Jurkat, Clone E6-1 (cell line): ENCODE measurements around the gene RIMS4.
A peak's percentile ranks its signal among the peaks of the same experiment; 100 is the strongest.

ENCODE experiments used
- DNase-seq: peaks from one replicate; pipeline ENCODE4 v3.0.0-alpha.2; 2011; ENCODE audit warnings: low read depth, low spot score
- H3K4me3 ChIP-seq: 2 replicates; pipeline ENCODE4 v1.5.1; 2011; ENCODE audit warnings: mild to moderate bottlenecking, low read length, control low read depth, moderate library complexity

RIMS4 gene

DNA sequence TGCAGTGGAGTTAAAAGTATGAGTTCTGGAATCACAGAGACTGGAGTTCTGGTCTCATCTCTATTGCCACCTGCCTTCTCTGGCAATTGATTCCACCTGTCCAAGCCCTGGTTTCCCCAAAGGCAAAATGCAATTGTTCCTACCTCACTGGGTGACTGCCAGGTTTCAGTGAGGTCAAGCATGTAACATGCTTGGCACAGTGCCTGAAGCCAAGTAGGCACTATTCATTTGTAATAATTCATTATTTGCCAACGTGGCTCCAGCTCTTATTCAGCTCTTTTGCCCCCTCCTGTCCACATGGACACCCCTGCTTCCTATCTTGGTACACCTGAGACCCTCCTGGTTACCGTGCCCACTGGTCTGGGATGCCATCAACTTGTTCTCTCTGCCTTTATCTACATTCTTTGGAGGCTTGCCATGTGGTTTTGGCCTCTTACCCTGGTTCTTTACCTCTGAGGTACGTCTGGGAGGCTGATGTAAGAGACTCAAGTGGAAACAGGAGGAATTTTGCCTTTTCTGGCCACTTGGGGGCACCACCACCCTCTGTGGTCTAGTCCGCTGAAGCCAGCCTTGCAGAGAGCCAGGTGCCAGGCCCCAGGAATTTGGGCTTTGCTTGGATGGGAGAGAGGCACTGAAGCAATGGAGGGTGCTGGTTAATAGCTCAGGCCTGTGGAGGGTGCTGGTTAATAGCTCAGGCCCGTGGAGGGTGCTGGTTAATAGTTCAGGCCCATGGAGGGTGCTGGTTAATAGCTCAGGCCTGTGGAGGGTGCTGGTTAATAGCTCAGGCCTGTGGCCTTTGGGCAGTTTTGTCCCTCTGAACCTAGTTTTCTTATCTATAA is 63.0 kb downstream of the RIMS4 start:
- peak; percentile 54 for DNase-seq
- H3K4me3 ChIP-seq = no peak overlapping the region

DNA sequence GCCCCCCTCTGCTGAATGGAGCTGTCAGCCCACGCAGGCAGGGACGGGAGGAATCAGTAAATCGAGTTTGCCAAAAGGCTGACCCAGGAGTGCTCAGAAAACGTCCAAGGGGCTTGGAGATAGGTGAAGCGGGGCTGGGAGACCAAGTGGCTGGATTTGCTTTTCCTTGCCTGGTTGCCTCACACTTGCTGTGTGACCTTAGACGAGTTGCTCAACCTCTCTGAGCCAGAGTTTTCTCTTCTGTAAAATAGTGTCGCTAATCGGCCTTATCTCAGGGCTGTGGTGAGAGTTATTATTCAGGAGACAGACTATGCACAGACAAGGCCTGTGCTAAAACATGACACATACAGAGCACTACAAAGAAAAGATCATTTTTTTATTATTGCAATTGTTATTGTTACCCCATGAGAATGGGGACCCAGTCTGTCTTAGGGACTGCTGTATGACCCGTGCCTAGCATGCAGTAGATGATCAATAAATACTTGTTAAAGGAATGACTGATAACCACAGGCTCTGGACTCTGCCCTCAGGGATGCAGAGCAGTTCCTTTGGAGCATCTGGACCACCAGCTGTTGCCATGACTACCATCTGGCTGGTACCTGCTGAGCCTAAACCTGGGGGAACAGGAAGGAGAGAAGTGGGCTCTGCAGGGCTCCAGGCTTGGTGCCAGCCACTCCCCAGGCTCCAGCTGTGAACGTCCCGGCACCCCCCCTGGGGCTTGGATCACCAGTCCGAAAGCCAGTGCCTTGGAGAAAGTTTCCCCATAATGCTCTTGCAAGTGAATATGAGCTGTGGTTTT is 63.8 kb downstream of the RIMS4 start:
- DNase-seq = no peak
- H3K4me3 ChIP-seq = no peak overlapping the region

DNA sequence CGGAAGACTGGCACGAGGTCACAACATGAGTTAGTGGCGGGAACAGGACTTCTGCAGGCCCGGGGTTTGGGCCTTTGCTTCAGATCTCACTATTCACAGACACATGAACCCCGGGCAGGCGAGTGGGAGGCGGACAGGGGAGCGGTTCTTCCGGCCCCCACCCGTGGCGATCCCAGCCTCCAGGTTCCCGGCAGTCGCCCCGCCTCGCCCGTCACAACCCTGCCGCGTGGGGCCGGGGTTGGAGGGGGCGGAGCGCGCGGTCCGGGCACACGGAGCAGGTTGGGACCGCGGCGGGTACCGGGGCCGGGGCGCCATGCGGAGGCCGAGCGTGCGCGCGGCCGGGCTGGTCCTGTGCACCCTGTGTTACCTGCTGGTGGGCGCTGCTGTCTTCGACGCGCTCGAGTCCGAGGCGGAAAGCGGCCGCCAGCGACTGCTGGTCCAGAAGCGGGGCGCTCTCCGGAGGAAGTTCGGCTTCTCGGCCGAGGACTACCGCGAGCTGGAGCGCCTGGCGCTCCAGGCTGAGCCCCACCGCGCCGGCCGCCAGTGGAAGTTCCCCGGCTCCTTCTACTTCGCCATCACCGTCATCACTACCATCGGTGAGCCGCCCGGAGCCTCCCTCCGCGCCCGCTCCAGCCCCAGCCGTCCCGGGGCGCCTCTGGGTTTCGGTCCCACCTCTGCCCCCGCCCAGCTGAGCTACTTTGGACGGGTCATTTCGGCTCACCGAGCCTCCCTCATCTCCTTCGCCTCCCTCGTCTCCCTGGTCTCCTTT is 64.6 kb downstream of the RIMS4 start, which contains the start of gene KCNK15:
KCNK15 (plus strand) TSS at position 268 of the 769 bp plus-strand sequence; CDS start at position 314, 46 bp downstream.
- H3K4me3 ChIP-seq = no peak within 1 kb of the TSS
- no peak for DNase-seq

DNA sequence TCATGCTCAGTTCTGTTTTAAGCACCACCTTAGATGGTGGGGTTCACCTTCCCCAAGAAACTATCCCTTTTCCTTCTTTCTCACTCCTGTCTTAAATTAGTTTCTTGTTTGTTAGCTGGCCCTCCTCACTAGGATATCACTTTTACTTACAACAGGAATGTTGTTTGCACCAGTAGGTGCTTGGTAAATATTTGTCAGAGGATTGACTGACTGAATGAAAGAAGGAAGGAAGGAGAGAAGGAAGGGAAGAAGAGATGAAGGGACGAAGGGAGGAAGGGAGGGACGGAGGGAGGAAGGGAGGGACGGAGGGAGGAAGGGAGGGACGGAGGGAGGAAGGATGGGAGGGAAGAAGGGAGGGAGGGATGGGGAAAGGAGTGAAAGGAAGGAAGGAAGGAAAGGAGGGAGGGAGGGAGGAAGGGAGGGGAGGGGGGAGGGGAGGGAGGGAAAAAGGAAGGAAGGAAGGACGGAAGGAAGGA is 65.2 kb downstream of the RIMS4 start:
- DNase-seq = no peak
- no peak overlapping the region for H3K4me3 ChIP-seq

DNA sequence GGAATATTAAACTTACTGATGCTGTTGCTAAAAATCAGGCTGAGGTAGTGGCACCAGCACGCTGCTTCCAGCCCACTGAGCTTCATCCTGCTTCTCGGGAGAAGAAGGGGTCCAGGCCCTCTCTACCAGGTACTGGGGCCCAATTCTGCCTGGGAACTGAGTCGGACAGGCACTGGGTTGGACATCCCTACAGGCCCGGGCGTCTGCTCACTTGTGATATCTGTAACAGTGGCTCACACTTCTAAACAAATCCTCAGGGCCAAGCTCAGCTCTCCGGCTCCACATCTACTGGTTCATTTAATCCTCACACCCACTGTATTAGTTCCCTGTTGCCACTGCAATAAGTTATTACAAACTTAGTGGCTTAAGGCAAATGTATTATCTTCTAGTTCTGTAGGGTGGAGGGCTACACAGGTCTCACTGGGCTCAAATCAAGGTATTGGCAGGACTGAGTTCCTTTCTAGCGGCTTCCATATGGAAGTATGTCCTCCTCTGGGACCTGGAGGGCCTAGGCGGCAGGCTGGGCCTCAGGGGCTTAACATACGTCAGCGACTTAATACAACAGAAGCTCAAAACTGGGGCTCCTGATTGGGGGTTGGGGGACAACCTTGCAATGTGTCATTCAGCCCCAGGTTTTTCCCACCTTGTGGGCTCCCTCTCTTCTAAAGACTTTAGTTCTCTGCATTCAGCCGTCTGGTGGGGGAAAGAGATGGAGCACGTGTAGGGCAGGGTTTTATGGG is 66.3 kb downstream of the RIMS4 start:
- no peak overlapping the region for H3K4me3 ChIP-seq
- no peak for DNase-seq

DNA sequence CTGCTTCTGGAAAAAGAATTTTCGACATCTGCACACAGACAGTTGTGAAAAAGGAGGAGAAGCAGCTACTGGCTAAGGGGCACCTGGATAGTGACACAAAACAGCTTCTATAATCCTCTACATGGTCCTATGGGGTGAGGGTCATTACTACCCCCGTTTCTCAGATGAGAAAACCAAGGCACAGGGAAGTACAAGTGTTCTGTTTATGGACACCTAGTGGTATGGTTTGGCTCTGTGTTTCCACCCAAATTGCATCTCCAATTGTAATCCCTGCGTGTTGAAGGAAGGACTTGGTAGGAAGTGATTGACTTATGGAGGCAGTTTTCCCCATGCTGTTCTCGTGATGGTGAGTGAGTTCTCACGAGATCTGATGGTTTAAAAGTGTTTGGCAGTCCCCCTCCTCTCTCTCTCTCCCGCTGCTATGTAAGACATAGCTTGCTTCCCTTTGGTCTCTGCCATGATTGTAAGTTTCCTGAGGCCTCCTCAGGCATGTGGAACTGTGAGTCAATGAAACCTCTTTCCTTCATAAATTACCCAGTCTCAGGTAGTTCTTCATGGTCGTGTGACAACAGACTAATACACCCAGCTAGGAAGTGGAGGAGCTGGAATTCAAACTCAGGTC is 67.2 kb downstream of the RIMS4 start:
- DNase-seq = no peak
- no peak overlapping the region for H3K4me3 ChIP-seq

DNA sequence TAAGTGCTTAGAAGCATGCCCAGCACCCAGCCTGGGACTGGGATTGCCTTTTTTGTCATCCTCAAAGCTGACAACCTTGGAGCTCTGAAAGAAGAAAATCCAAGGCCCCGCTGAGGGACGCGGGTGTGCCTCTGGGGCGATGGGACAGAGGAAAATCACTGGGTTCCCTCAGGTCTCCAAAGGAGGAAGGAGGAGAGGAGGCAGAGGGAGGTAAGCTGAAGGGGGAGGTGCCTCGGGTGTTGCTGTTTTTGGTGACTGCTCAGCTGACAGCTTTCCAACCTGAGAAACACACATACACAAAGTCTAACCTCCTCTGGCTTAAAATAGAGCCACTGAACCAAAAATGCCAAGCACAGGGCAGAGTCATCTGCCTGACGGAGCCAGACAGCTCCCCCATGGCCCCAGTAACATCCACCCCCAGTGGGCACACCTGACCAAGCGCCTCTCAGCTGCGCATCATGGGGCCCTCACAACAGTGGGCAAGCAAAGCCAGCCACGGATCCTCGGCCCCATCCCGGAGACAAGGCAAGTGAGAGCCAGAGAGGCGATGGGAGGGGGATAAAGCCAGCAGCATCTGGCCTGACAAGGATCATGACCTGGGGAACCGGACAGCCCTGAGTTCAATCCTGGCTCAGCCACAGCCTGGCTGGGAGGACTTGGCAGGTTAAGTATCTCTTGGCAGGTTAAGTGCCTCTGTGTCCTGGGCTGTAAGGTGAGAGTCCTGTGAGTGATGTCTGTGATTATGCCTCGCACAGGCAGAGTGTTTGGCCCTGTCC is 67.9 kb downstream of the RIMS4 start:
- no peak overlapping the region for H3K4me3 ChIP-seq
- DNase-seq = no peak

DNA sequence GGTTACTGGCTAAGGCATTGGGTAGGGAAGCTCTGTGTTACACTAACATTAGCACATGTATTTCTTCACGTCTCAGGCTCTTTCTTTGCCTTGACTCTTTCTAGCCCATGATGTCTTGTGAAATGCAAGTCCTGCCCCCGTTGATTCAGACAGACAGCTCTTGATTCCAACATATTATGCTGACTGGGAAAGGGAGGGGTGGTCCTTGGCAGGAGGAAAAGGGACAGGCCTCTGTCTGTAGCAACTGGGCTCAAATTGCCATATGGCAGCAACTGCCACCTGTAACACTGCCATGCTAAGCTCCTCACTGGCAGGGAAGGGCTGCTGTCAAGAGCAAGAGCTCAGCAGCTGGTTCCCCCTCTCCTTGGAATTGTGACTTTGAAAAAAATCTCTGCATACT is 70.4 kb downstream of the RIMS4 start:
- no peak overlapping the region for H3K4me3 ChIP-seq
- no peak for DNase-seq

DNA sequence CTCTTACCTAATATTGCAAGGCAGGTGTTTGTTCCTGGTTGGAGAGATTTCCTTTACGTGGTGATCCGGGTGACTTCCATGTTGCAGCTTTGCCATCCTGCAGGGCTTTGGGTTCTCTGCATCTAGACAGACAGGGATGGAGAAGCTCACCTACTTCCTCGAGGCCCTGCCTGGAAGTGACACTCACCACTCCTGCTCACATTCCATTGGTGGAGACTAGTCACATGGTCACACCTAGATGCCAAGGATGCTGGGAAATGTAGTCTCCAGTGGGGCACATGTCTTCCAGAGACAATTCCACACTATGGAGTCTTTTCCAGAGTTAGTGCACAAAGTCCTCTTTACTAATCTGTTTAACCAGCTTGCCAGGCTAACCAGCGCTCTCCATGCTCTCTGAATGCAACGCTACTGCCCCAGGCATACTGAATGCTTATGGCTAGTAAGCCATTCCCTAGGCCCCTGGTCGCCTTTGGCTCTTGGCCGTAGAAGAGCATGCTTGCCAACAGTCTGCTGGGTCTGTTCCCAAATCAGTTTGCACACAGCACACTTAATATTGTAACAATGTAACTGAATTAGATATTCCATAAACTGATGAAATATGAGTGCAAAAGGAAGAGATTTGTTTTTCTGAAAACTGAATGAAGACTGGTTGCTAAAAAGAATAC is 71.4 kb downstream of the RIMS4 start:
- peak; percentile 82 for DNase-seq
- peak overlapping the region; percentile 50 for H3K4me3 ChIP-seq

DNA sequence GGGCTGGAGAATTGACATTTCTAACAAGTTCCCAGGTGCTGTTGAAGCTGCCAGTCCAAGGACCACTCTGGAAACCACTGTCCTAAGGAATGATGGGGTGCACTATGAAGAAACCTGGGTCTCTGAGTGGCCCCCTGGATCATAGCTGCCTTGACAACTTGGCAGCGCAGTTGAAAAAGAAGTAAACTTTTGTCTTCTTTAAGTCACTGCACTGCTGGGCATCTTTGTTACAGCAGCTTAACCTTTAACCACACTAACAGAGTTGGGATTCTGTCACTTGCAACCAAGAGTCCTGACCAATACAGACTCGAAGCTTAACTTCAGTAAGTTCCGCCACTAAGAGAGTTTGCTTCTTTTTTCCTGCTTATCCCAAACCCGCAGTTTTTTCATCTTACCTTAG is 73.2 kb downstream of the RIMS4 start:
- H3K4me3 ChIP-seq = no peak overlapping the region
- DNase-seq = no peak

DNA sequence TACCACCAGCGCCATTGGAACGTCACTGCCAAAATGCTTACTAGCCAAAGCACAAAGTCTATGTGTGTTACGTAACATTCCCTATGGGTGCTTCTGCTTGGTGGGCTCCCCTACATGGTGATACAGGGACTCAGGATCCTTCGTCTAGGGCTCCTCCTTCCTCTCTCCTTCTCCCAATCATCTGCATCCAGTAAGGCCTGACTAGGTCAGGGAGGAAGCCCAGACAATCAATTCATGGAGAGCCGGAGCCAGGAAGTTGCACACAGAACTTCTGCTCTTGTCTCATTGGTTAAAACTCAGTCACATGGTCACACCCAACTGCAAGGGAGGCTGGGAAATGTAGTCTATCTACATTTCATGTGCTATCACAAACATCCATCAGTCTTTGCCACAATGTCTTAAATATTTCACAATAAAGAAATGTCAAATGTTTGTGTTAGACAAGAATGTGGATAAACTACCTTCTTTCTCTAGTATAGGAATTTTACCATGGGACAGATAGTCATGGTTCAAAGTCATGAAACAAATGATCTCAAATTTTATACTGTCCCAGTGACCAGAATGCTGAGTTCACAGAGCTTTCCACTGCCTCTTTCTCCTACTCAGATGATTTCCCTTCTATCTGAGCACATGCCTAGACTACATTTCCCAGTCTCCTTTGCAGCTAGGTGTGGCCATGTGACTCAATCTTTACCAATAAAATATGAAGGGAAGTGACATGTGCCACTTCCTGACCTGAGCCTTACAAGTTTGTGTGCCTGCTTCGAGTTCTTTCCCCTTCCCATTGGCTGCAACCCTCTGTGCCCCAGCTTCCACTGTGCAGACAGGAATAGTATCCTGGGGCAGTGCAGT is 74.0 kb downstream of the RIMS4 start:
- peak overlapping the region; percentile 44 for H3K4me3 ChIP-seq
- DNase-seq = peak; percentile 83

DNA sequence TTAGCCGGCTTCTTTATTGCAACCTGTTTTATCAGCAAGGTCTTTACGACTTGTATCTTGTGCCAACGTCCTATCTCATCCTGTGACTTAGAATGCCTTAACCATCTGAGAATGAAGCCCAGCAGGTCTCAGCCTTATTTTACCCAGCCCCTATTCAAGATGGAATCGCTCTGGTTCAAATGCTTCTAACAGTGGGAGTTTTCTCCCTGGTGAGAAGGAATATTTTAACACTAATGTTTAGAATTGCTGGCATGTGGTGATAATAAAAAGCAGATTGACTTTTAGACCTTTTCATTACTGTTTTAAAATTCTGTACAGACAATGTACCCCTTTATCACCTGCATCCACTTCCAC is 74.6 kb downstream of the RIMS4 start:
- H3K4me3 ChIP-seq = peak overlapping the region; percentile 44
- no peak for DNase-seq

DNA sequence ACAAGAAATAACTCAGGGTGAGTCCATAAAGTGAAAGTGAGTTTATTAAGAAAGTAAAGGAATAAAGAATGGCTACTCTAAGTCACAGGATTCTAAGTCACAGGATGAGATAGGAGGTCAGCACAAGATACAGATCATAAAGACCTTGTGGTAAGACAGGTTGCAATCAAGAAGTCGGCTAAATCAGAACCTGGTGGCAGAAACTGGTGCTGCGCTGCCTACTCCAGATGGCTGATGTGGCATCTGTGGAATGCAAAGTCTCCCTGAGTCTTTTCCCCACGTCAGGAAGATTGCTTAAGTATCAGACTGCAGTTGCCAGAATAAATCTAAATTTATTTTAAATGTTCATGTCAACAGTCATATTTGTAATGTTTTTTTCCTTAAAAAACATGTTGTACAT is 75.4 kb downstream of the RIMS4 start:
- DNase-seq = no peak
- no peak overlapping the region for H3K4me3 ChIP-seq

DNA sequence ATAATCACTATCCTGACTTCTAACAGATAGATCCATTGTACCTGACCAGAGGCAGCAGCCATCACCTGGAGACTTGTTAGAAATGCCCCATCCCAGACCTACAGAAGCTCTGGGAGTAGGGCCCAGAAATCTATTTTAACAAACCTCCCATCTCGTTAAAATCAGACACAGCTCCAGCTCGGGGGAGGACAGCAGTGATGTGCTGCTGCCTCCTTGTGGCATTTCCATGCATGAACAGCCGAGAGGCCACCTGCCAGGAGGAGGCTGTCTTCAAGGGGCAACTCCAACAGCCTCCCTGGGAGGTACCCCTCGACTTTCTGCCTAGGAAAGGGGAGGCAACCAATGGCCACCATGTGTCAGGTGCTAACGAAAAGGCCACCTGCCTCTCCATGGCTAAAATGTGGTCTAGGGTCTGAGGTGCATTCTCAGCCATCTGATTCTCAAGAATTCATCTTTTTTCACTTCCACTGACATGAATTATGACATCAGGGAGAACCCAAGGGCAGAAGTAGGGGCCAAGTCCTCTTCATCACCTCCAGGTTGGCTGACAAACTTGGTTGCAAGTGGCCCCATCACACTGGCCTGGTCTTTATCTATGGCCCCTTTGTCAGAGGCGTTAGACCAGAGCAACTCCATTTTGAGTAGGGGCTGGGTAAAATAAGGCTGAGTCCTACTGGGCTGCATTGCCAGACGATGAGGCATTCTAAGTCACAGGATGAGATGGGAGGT is 76.8 kb downstream of the RIMS4 start:
- DNase-seq = peak; percentile 60
- H3K4me3 ChIP-seq = no peak overlapping the region

DNA sequence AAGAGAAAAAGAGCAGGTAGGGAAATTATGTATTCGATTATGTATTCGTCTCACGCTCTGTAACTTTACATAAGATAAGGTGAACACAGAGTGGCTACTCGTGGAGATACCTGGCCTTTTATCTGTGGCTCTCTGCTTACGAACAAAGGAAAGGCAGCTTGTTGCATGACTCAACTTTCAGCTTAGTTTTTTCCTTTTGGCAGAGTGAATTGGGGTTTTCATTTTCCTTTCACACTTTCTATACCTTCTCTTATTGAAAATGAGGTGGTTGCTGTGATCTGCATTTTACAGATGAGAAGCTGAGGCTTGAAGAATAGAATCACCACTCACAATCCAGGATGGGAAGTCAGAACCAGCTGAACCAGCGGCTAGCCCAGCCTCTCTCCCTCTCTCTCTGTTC is 78.0 kb downstream of the RIMS4 start:
- H3K4me3 ChIP-seq = no peak overlapping the region
- DNase-seq = no peak

DNA sequence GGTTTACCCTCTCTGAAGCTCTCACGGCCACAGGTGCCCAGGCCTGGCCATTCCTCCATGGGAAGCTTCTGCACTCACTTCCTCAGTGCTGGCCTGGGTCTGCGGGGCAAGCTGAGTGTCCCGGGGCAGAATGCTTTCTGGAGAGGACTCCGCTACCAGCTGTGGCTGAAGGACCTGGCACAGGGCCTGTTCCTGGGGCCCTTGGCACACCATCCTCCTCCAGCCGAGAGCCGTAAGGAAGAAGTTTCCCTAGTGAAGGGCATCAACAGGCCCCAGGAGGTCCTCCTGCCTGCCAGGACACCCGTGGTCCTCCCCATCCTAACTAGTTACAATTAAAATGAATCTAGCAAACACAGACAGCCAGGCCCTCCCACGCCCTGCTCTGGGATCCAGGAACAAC is 78.7 kb downstream of the RIMS4 start:
- DNase-seq = no peak
- no peak overlapping the region for H3K4me3 ChIP-seq
